ENCODE measurements around the gene WDR11.

Gene WDR11

DNA sequence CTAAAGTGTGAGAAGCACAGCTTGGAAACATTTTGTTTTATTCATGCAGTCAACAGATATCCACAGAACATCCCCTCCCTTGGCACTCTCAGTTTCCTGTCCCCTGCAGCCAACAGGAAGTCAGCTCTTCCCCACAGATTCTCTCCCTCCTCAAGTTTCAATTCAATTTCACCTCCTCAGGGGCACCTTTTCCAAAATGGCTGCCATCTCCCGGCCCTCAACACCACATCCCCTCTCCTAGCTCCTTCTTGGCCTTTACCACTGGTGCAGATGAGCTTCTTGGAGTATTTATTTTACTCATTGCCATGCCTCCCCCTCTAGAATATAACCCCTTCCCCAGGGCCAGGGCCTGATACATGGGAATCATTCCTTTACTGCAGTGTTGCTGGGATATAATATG lies 94.0 kb downstream of the WDR11 start:
- TF ChIP-seq CTCF (IDR thresholded peaks at IDR 0.05; ENCODE audit: low read depth, low read length), result no peak

GRCh38 chr10:120945801-120946302 lies 94.7 kb downstream of the WDR11 start:
- TF ChIP-seq CTCF (IDR thresholded peaks at IDR 0.05; ENCODE audit: low read depth, low read length), result no peak
- no peak for DNase-seq (ENCODE audit: extremely low read depth, low read depth)

More for the DNA sequence above, 94.0 kb downstream of the WDR11 start:
- DNase-seq (ENCODE audit: extremely low read depth, low read depth), result no peak

- DNase-seq (ENCODE audit: extremely low read depth, low read depth), result no peak
- TF ChIP-seq CTCF (IDR thresholded peaks at IDR 0.05; ENCODE audit: low read depth, low read length), result no peak
These were observed 95.3 kb downstream of the WDR11 start for GRCh38 chr10:120946497-120946896.

GRCh38 chr10:120948889-120949608 lies 97.9 kb downstream of the WDR11 start:
- peak; percentile 12 for DNase-seq (ENCODE audit: extremely low read depth, low read depth)
- TF ChIP-seq CTCF (IDR thresholded peaks at IDR 0.05; ENCODE audit: low read depth, low read length), result peak; percentile 57

DNA sequence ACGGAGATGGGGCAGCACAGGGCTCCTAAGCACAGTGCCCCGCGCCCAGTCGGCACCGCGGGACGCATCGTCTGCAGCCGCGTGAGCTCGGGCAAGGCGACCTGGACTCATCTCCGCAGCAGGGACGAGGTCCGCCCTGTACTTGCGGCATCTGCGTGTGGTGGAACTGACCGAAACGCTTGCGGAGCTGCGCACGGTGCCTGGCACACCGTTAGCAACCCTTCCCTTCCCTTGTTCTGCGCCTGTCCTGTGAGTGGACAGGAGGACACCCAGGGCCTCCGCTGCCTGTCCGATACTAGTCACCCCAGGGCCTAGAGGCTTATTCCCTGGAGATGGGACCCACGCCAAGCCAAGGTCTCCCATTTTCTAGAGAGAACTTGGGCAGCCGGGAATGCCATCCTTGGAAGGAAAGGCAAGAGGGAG lies 98.5 kb downstream of the WDR11 start:
- DNase-seq (ENCODE audit: extremely low read depth, low read depth), result no peak
- TF ChIP-seq CTCF (IDR thresholded peaks at IDR 0.05; ENCODE audit: low read depth, low read length), result no peak

- no peak for TF ChIP-seq CTCF (IDR thresholded peaks at IDR 0.05; ENCODE audit: low read depth, low read length)
- no peak for DNase-seq (ENCODE audit: extremely low read depth, low read depth)
These were observed 98.9 kb downstream of the WDR11 start for GRCh38 chr10:120950051-120950561.

DNA sequence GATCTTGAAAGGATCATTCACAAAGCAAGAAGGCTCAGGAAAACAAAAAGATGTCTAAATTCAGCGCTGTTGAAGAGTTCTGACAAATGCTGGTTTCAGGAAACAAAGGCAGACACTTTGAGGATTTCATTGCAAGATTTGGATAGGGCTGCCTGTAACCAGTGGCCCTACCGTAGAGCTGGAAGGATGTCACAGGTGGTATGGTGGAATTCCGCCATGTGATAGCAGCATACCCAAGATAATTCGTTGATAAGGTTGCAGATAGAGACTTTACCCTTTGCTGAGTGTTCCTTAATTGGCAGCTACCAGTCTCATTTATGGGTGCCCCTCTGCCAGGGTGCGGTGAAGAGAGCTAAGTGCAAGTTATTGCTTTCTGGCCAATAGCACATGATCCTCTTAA lies 100.1 kb downstream of the WDR11 start:
- TF ChIP-seq CTCF (IDR thresholded peaks at IDR 0.05; ENCODE audit: low read depth, low read length), result no peak
- no peak for DNase-seq (ENCODE audit: extremely low read depth, low read depth)

Data from AG09319 (cell line).